ENCODE data around the gene GPR37L1.
"Not testable (repeated sequence)": the region's sequence is repeated elsewhere in the genome, so short reads cannot be mapped to it uniquely, and the experiment has no call there.

The GPR37L1 gene

GRCh38 chr1:202107321-202107761 is 15.4 kb upstream of the GPR37L1 start:
- in situ Hi-C loops (cut with MboI; ENCODE audit: low sequenced_read_pairs, unreplicated experiment), result loop anchor here (25.0 kb wide), 1 partner anchor 220 kb away; the partner anchor contains the start of gene SHISA4
- DNase-seq (ENCODE audit: low spot score), result no peak

GRCh38 chr1:202107801-202108731 is 14.7 kb upstream of the GPR37L1 start:
- DNase-seq (ENCODE audit: low spot score), result no peak
- no peak for TF ChIP-seq CTCF (IDR thresholded peaks at IDR 0.05; ENCODE audit: borderline replicate concordance, control extremely low read depth, extremely low read depth, insufficient read depth, missing control alignments)
- in situ Hi-C loops (cut with MboI; ENCODE audit: low sequenced_read_pairs, unreplicated experiment), result loop anchor here (25.0 kb wide), 1 partner anchor 221 kb away; the partner anchor contains the start of gene SHISA4

More at GRCh38 chr1:202107321-202107761, 15.4 kb upstream of the GPR37L1 start:
- TF ChIP-seq CTCF (IDR thresholded peaks at IDR 0.05; ENCODE audit: borderline replicate concordance, control extremely low read depth, extremely low read depth, insufficient read depth, missing control alignments), result no peak

GRCh38 chr1:202110977-202111376 is 11.7 kb upstream of the GPR37L1 start:
- DNase-seq (ENCODE audit: low spot score), result no peak
- TF ChIP-seq CTCF (IDR thresholded peaks at IDR 0.05; ENCODE audit: borderline replicate concordance, control extremely low read depth, extremely low read depth, insufficient read depth, missing control alignments), result no peak
- in situ Hi-C loops (cut with MboI; ENCODE audit: low sequenced_read_pairs, unreplicated experiment), result loop anchor here (25.0 kb wide), 1 partner anchor 224 kb away; the partner anchor contains the start of gene SHISA4

GRCh38 chr1:202111589-202111988 is 11.1 kb upstream of the GPR37L1 start:
- in situ Hi-C loops (cut with MboI; ENCODE audit: low sequenced_read_pairs, unreplicated experiment), result loop anchor here (25.0 kb wide), 1 partner anchor 224 kb away; the partner anchor contains the start of gene SHISA4
- DNase-seq (ENCODE audit: low spot score), result not testable (repeated sequence)

- DNase-seq (ENCODE audit: low spot score), result no peak
- in situ Hi-C loops (cut with MboI; ENCODE audit: low sequenced_read_pairs, unreplicated experiment), result loop anchor here (25.0 kb wide), 1 partner anchor 226 kb away; the partner anchor contains the start of gene SHISA4
- no peak for TF ChIP-seq CTCF (IDR thresholded peaks at IDR 0.05; ENCODE audit: borderline replicate concordance, control extremely low read depth, extremely low read depth, insufficient read depth, missing control alignments)
Measured at GRCh38 chr1:202112859-202113689, 9.6 kb upstream of the GPR37L1 start.

GRCh38 chr1:202113690-202114300 is 8.9 kb upstream of the GPR37L1 start:
- in situ Hi-C loops (cut with MboI; ENCODE audit: low sequenced_read_pairs, unreplicated experiment), result loop anchor here (25.0 kb wide), 1 partner anchor 226 kb away; the partner anchor contains the start of gene SHISA4
- peak; percentile 72 for DNase-seq (ENCODE audit: low spot score)
- TF ChIP-seq CTCF (IDR thresholded peaks at IDR 0.05; ENCODE audit: borderline replicate concordance, control extremely low read depth, extremely low read depth, insufficient read depth, missing control alignments), result no peak

Measured in GM13976 (cell line).